GM13976 (cell line): ENCODE data around the gene PLCB1.

Experiments used
- DNase-seq: peaks from one replicate; pipeline ENCODE4 v3.0.0; 2012; ENCODE audit warnings: low spot score
- in situ Hi-C: fragments of 300-500 bp; cut with MboI; formaldehyde crosslinking; loops from one replicate; pipeline ENCODE4 v1.12.0; 2022; ENCODE audit warnings: low sequenced_read_pairs, mixed read lengths, inconsistent platforms; ENCODE audit not compliant: unreplicated experiment
- TF ChIP-seq, protein P1 (sequence below): IDR thresholded peaks from 2 replicates; pipeline ENCODE4 v1.5.1; 2012; ENCODE audit warnings: borderline replicate concordance, mild to moderate bottlenecking; ENCODE audit not compliant: insufficient read depth; ENCODE audit errors: extremely low read depth, missing control alignments, control extremely low read depth

The PLCB1 gene

DNA sequence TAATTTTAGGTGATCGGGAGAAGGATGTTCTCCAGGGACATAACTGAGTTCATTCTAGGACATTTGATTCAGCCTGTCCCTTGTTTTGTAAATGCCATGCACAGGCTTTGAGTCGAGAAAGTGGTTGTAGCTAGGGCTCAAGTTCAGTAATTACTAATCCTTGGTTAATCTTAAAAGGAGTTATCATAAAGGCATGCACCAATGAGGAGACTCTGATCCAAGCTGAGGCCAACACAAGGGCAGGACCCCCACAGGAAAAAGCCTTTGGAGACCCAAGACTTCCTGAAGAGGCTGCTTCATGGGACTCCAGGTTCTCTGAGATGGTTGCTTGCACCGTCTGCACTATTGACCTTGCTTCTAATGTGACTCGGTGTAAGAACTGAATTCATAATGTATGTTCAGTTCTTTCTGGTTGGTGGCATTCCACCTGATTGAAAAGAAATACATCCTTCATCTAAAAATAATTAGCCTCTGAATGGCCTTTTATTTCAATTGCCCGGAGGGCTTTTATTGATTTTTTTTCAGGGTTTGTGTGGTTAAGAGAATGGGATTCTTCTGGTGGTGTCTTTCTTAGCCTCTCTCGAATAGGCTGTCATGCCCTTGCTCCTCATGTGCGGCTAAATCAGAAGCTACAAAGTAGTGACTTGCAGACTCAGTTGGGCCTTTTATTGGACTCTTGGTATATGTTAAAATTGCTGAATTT lies 735.1 kb downstream of the PLCB1 start:
- no peak for DNase-seq
- TF ChIP-seq, protein P1, sequence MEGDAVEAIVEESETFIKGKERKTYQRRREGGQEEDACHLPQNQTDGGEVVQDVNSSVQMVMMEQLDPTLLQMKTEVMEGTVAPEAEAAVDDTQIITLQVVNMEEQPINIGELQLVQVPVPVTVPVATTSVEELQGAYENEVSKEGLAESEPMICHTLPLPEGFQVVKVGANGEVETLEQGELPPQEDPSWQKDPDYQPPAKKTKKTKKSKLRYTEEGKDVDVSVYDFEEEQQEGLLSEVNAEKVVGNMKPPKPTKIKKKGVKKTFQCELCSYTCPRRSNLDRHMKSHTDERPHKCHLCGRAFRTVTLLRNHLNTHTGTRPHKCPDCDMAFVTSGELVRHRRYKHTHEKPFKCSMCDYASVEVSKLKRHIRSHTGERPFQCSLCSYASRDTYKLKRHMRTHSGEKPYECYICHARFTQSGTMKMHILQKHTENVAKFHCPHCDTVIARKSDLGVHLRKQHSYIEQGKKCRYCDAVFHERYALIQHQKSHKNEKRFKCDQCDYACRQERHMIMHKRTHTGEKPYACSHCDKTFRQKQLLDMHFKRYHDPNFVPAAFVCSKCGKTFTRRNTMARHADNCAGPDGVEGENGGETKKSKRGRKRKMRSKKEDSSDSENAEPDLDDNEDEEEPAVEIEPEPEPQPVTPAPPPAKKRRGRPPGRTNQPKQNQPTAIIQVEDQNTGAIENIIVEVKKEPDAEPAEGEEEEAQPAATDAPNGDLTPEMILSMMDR = no peak
- in situ Hi-C loops = no loop called here

DNA sequence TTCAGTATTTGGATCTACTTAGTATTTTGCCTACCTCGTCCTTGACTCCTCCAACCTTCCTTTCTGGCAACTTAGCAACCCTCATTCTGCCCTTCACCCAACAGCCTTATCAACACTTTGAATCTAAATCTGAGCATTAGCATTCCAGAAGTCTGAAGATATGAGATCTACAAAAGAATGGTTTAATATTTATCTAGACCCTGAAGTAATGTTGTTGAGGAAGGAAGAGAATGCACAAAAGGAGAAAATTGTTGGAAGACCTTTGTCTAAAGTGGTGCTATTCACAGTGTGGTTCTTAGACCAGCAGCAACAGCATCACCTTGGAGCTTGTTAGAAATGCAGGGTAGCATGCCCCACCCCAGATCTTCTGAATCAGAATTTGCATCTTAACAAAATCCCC lies 738.6 kb downstream of the PLCB1 start:
- in situ Hi-C loops = no loop called here
- TF ChIP-seq, protein P1 = no peak
- DNase-seq = no peak

DNA sequence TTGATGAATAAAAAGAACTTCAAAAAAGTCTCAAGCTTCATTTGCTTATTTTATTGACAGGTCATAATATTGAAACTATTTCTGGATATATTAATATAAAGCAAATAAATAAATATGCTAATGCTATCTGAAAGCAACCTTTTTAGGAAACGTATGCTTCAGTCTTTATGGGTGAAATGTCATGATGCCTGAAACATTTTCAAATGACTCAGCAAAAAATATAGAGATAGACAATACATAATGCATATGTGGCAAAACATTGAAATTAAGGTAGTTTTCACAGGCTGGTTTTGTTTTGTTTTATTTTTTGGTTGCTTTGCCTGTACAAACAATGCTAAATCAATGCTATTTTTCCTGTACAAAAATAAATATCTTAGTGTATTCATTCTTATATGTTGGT lies 742.4 kb downstream of the PLCB1 start:
- DNase-seq = no peak
- in situ Hi-C loops = no loop called here
- TF ChIP-seq, protein P1 = no peak

DNA sequence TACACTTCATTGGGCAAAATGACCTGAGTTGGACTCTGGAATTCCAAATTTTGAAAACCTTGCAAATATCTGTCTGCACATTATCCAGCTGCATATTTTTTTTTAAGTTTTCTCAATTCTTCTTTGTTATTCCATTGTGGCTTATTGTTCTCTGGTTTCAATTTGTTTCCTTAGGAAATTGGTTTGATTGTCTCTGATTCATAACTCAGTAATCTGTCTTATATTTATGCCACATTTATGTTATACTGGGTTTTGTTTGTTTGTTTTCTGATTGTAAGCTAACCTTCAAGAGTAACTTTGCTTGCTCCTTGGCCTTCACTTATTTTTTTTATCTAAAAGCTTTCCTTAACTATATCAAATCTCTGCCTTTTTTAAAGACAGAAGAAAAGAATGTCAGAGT lies 743.5 kb downstream of the PLCB1 start:
- no peak for DNase-seq
- in situ Hi-C loops = no loop called here
- TF ChIP-seq, protein P1 = no peak

DNA sequence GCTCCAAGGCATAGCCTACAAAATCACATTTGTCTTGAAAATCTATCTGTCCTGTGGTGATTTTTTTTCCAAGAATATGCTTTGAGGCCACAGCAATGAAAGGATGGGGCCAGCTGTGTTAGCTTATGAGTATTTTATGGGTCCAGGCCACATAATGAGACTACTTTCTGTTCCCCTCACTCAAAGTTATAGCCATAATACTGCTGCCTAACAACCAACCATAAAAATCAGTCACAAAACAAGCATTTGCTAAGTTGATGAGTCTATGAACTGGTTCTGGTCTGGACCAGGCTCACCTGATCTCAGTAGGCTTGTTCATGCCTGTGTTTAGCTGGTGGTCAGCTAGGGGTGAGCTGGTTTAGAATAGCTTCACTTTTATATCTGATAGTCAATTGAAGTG lies 744.3 kb downstream of the PLCB1 start:
- DNase-seq = no peak
- TF ChIP-seq, protein P1 = no peak
- in situ Hi-C loops = no loop called here

DNA sequence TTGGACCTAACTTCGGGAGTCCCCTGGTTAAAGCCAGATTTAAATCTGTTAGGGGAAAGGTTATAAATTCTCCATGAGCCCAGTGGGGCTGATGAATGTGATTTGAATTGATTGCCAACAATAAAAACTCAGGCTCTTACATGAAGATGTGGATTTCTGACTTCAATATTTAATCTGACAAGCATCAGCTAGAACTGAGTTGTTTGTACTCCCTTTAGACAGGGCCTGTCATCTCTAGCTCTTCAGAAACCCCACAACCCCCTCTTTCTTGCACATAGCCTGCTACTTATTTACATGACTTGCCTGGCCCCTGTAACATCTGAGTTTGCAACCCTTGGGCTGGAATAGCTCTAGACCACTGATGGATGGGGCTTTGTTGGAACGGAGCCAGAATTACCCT lies 745.2 kb downstream of the PLCB1 start:
- DNase-seq = no peak
- TF ChIP-seq, protein P1 = no peak
- in situ Hi-C loops = no loop called here
